Measurements from ENCODE around the gene SFSWAP.
A peak's percentile ranks its signal among the peaks of the same experiment; 100 is the strongest.
"Not testable (repeated sequence)": the region's sequence is repeated elsewhere in the genome, so short reads cannot be mapped to it uniquely, and the experiment has no call there.

The SFSWAP gene

GRCh38 chr12:131679816-131680215 lies 31.1 kb upstream of the SFSWAP start:
- not testable (repeated sequence) for DNase-seq (ENCODE audit: low read depth)

- DNase-seq (ENCODE audit: low read depth) = not testable (repeated sequence)
These were observed 30.3 kb upstream of the SFSWAP start for GRCh38 chr12:131680392-131681256.

GRCh38 chr12:131681257-131681620 lies 29.7 kb upstream of the SFSWAP start:
- no peak for DNase-seq (ENCODE audit: low read depth)

GRCh38 chr12:131681746-131682509 lies 29.0 kb upstream of the SFSWAP start:
- DNase-seq (ENCODE audit: low read depth) = peak; percentile 84

GRCh38 chr12:131682510-131682895 lies 28.4 kb upstream of the SFSWAP start:
- DNase-seq (ENCODE audit: low read depth) = no peak

GRCh38 chr12:131683266-131684014 lies 27.4 kb upstream of the SFSWAP start:
- no peak for DNase-seq (ENCODE audit: low read depth)

- DNase-seq (ENCODE audit: low read depth) = no peak
These were observed 26.7 kb upstream of the SFSWAP start for GRCh38 chr12:131684015-131684725.

- DNase-seq (ENCODE audit: low read depth) = no peak
These were observed 23.4 kb upstream of the SFSWAP start for GRCh38 chr12:131687346-131688125.

GRCh38 chr12:131688131-131688844 lies 22.6 kb upstream of the SFSWAP start:
- DNase-seq (ENCODE audit: low read depth) = no peak

- no peak for DNase-seq (ENCODE audit: low read depth)
These were observed 22.1 kb upstream of the SFSWAP start for GRCh38 chr12:131688845-131689154.

- no peak for DNase-seq (ENCODE audit: low read depth)
These were observed 20.6 kb upstream of the SFSWAP start for GRCh38 chr12:131690320-131690719.

GRCh38 chr12:131692431-131692830 lies 18.5 kb upstream of the SFSWAP start:
- no peak for DNase-seq (ENCODE audit: low read depth)

GRCh38 chr12:131693149-131693548 lies 17.7 kb upstream of the SFSWAP start:
- no peak for DNase-seq (ENCODE audit: low read depth)

GRCh38 chr12:131694116-131694838 lies 16.6 kb upstream of the SFSWAP start:
- no peak for DNase-seq (ENCODE audit: low read depth)

GRCh38 chr12:131695968-131696367 lies 14.9 kb upstream of the SFSWAP start:
- DNase-seq (ENCODE audit: low read depth) = no peak

- no peak for DNase-seq (ENCODE audit: low read depth)
These were observed 12.6 kb upstream of the SFSWAP start for GRCh38 chr12:131698286-131698685.

- DNase-seq (ENCODE audit: low read depth) = no peak
These were observed 11.5 kb upstream of the SFSWAP start for GRCh38 chr12:131699434-131699833.

- no peak for DNase-seq (ENCODE audit: low read depth)
These were observed 10.6 kb upstream of the SFSWAP start for GRCh38 chr12:131700271-131700670.

- no peak for DNase-seq (ENCODE audit: low read depth)
These were observed 9.0 kb upstream of the SFSWAP start for GRCh38 chr12:131701705-131702572.
